ENCODE results near the gene LAMTOR2. TPM values are rescaled to one million over a fixed set of nuclear protein-coding genes. Genes with fewer than 3 reads are reported as not detected.

The LAMTOR2 gene
- total RNA-seq, 1 experiment from 2014 or later = 50.6 TPM

- Mint-ChIP-seq H3K4me1 (peaks cover 53 to 64% of the 10 kb centered on the region in 2 experiments), H3K36me3 (ENCODE audit: insufficient read depth in 1 of 3, low read depth in 3 of 3) (peaks cover 0 to 2% (median 2%) of the 10 kb centered on the region in 3 experiments; a peak in 4 of 7 replicates), H3K27me3 (ENCODE audit: low read depth) (0 out of 2 replicates have a peak, but pooled peaks cover 2% of the 10 kb centered on the region), H3K4me3 (peak overlapping the region; percentile 53 to 81), H3K27ac (peak overlapping the region; percentile 96 to 98 (median 97)), H3K9me3 (no peaks in the 10 kb centered on the region; a peak in 2 of 5 replicates)
- peak overlapping the region; percentile 97 for H3K4ac ChIP-seq (ENCODE audit: low read depth, low read length)
- H4K8ac ChIP-seq (replicated peaks; ENCODE audit: insufficient read length, low read depth, low read length) = peak overlapping the region; percentile 84
- H4K5ac ChIP-seq (ENCODE audit: insufficient read length, low read depth, low read length) = peak overlapping the region; percentile 63
- no peak overlapping the region for H3K56ac ChIP-seq (ENCODE audit: insufficient read length, low read depth, low read length)
- peak overlapping the region; percentile 26 for H3K27ac ChIP-seq (ENCODE audit: insufficient read length, low read depth, low read length)
- peaks cover 5% of the 10 kb centered on the region for H3K23me2 ChIP-seq (ENCODE audit: insufficient read length, low read depth, low read length, poor library complexity, severe bottlenecking)
- H3K18ac ChIP-seq (ENCODE audit: insufficient read length, low read depth, low read length) = peak overlapping the region; percentile 97
- H2AFZ ChIP-seq (ENCODE audit: low read length) = no peak overlapping the region
- H3K27me3 ChIP-seq (ENCODE audit: insufficient read depth, low read length) = no peaks in the 10 kb centered on the region
- H2BK12ac ChIP-seq (ENCODE audit: insufficient read length, low read depth, low read length) = peak overlapping the region; percentile 98
- DNase-seq = peak; percentile 82
- H3K14ac ChIP-seq (ENCODE audit: insufficient read depth, low read length) = peak overlapping the region; percentile 97
- H2BK120ac ChIP-seq (ENCODE audit: low read depth, low read length, poor library complexity, severe bottlenecking) = peak overlapping the region; percentile 91
- no peak overlapping the region for H2BK5ac ChIP-seq (ENCODE audit: insufficient read length, low read length)
- TF ChIP-seq, protein P1, sequence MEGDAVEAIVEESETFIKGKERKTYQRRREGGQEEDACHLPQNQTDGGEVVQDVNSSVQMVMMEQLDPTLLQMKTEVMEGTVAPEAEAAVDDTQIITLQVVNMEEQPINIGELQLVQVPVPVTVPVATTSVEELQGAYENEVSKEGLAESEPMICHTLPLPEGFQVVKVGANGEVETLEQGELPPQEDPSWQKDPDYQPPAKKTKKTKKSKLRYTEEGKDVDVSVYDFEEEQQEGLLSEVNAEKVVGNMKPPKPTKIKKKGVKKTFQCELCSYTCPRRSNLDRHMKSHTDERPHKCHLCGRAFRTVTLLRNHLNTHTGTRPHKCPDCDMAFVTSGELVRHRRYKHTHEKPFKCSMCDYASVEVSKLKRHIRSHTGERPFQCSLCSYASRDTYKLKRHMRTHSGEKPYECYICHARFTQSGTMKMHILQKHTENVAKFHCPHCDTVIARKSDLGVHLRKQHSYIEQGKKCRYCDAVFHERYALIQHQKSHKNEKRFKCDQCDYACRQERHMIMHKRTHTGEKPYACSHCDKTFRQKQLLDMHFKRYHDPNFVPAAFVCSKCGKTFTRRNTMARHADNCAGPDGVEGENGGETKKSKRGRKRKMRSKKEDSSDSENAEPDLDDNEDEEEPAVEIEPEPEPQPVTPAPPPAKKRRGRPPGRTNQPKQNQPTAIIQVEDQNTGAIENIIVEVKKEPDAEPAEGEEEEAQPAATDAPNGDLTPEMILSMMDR (conservative IDR thresholded peaks at IDR 0.05) = peak; percentile 43
- H4K91ac ChIP-seq (ENCODE audit: insufficient read length, low read depth, low read length) = peak overlapping the region; percentile 98
- H3K9me3 ChIP-seq (ENCODE audit: control insufficient read depth, low read depth, low read length) = no peaks in the 10 kb centered on the region
- H3T11ph ChIP-seq (ENCODE audit: low read length) = peak overlapping the region; percentile 23
- no peak overlapping the region for H2BK15ac ChIP-seq (ENCODE audit: low read depth, low read length)
- no peaks in the 10 kb centered on the region for H3K79me1 ChIP-seq (ENCODE audit: insufficient read depth, low read depth, low read length, poor library complexity, severe bottlenecking)
- peak overlapping the region; percentile 50 for H2BK20ac ChIP-seq (ENCODE audit: low read depth, low read length, poor library complexity, severe bottlenecking)
- no peak overlapping the region for H3K23ac ChIP-seq (ENCODE audit: insufficient read length, low read depth, low read length)
- peak overlapping the region; percentile 99 for H2AK5ac ChIP-seq (ENCODE audit: insufficient read length, low read length)
- no peaks in the 10 kb centered on the region for H3K79me2 ChIP-seq (ENCODE audit: insufficient read depth, low read length)
- no CpG with 5 or more reads among the region's 11 CpGs for WGBS (ENCODE audit: extremely low coverage, insufficient read length, low lambda C conversion rate)
- peaks cover 2% of the 10 kb centered on the region for H4K20me1 ChIP-seq (ENCODE audit: control insufficient read depth, insufficient read depth, insufficient read length)
- peaks cover 14% of the 10 kb centered on the region; the same call in 1 of the 2 replicates for H3K4me1 ChIP-seq (ENCODE audit: insufficient read depth, low read length)
- peak overlapping the region; percentile 20 for H3K9ac ChIP-seq (ENCODE audit: extremely low read depth, insufficient read length, low read length)
- H3K4me2 ChIP-seq (ENCODE audit: insufficient read depth, insufficient read length, low read length) = peak overlapping the region; percentile 63
These were observed 50.6 kb downstream of the LAMTOR2 start for GRCh38 chr1:156104861-156105832.

Data from H9 (cell line).